ENCODE results near the gene PPP3CA. TPM values are rescaled to one million over a fixed set of nuclear protein-coding genes. Genes with fewer than 3 reads are reported as not detected.

Gene PPP3CA
- total and polyA plus RNA-seq, 4 donors, result 13.5 to 72.0 (median 30.7) TPM

- DNase-seq, result no peak
- 61 to 65% methylated on average over 4 of the region's 4 CpGs for WGBS, 2 donors
- no peak for TF ChIP-seq CTCF (IDR thresholded peaks at IDR 0.05; ENCODE audit: control extremely low read depth, extremely low read depth)
- peaks cover 0 to 5% (median 0%) of the 10 kb centered on the region in 5 donors for H3K4me1 ChIP-seq (ENCODE audit: control insufficient read depth in 5 of 5, insufficient read depth in 5 of 5, low read length in 5 of 5)
- no peak overlapping the region for H3K9ac ChIP-seq (ENCODE audit: insufficient read depth in 1 of 2, low read length in 2 of 2)
- H3K27ac ChIP-seq (ENCODE audit: low read depth in 1 of 2, low read length in 1 of 2), result no peak overlapping the region
- no peaks in the 10 kb centered on the region for H3K27me3 ChIP-seq (ENCODE audit: control insufficient read depth in 3 of 3, insufficient read depth in 3 of 3, low read length in 2 of 3)
- H3K36me3 ChIP-seq (ENCODE audit: control insufficient read depth in 4 of 4, insufficient read depth in 4 of 4, low read length in 4 of 4), result no peaks in the 10 kb centered on the region
- H3K9me3 ChIP-seq (ENCODE audit: control insufficient read depth in 4 of 4, insufficient read depth in 3 of 4, low read length in 3 of 4), result no peaks in the 10 kb centered on the region
- no peak for ATAC-seq (ENCODE audit: insufficient read depth, low FRiP score)
- H3K4me3 ChIP-seq, result no peak overlapping the region
These were observed 122.7 kb downstream of the PPP3CA start for GRCh38 chr4:101224358-101225218.

DNA sequence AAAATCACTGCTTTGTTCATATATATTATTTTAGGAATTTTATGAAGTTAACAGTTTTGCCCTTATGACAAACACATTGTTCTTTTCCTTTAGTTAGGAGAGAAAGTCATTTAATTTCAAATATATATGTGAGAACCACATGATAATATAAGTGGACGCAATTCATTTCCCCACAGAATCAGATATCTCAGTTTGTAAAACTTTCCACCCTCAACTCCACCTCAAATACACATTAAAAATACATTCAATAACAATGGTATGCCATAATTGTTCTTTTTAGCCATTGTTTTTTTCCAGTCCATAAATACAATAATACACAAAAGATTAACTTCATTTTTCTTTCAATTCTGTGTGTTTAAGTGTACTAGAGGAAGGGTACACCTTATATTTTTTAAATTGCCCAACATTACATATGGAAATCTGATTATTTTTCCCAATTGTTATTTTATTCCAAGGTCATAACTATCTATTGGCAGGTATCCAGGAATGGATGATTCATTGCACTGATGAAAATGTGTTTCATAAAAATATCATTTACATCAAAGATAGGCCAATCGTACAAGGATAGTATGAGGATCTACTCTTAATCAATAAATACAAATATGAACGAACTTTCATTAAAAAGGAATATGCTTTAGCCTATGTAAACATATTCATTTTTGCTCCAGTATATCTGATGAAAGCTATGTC is 125.0 kb downstream of the PPP3CA start:
- Histone ChIP-seq H3K4me1 (ENCODE audit: control insufficient read depth in 5 of 5, insufficient read depth in 5 of 5, low read length in 5 of 5) (peaks cover 0 to 11% (median 0%) of the 10 kb centered on the region in 5 donors), H3K9me3 (ENCODE audit: control insufficient read depth in 4 of 4, insufficient read depth in 3 of 4, low read length in 3 of 4) (no peaks in the 10 kb centered on the region), H3K9ac (ENCODE audit: insufficient read depth in 1 of 2, low read length in 2 of 2) (no peak overlapping the region), H3K36me3 (ENCODE audit: control insufficient read depth in 4 of 4, insufficient read depth in 4 of 4, low read length in 4 of 4) (no peaks in the 10 kb centered on the region), H3K4me3 (no peak overlapping the region), H3K27me3 (ENCODE audit: control insufficient read depth in 3 of 3, insufficient read depth in 3 of 3, low read length in 2 of 3) (no peaks in the 10 kb centered on the region), H3K27ac (ENCODE audit: low read depth in 1 of 2, low read length in 1 of 2) (no peak overlapping the region)
- DNase-seq (no peak), ATAC-seq (ENCODE audit: insufficient read depth, low FRiP score) (no peak)
- 61 to 83% methylated on average over 3 of the region's 3 CpGs for WGBS, 2 donors
- no peak for TF ChIP-seq CTCF (IDR thresholded peaks at IDR 0.05; ENCODE audit: control extremely low read depth, extremely low read depth)

DNA sequence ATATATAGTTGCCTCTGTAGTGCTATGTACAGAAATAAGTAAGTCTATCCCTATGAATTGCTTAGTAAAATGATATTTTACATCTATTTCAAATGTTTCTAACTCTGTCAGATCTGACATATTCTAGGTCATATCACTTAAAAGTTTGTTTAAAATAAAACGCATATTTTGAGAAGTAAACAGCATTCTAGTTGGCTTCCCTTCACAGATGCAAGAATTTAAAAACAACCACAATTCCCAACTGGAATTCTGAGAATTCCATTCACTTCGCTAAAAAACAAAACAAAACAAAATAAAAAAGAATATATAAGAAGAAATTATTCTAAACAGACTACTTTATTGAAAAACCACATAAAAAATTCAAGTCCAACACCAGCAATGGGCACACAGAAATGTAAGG is 126.0 kb downstream of the PPP3CA start:
- Histone ChIP-seq H3K9me3 (ENCODE audit: control insufficient read depth in 4 of 4, insufficient read depth in 3 of 4, low read length in 3 of 4) (no peaks in the 10 kb centered on the region), H3K4me1 (ENCODE audit: control insufficient read depth in 5 of 5, insufficient read depth in 5 of 5, low read length in 5 of 5) (peaks cover 0 to 10% (median 0%) of the 10 kb centered on the region in 5 donors), H3K27ac (ENCODE audit: low read depth in 1 of 2, low read length in 1 of 2) (no peak overlapping the region), H3K4me3 (no peak overlapping the region), H3K36me3 (ENCODE audit: control insufficient read depth in 4 of 4, insufficient read depth in 4 of 4, low read length in 4 of 4) (no peaks in the 10 kb centered on the region), H3K27me3 (ENCODE audit: control insufficient read depth in 3 of 3, insufficient read depth in 3 of 3, low read length in 2 of 3) (no peaks in the 10 kb centered on the region), H3K9ac (ENCODE audit: insufficient read depth in 1 of 2, low read length in 2 of 2) (no peak overlapping the region)
- 73 to 80% methylated on average over 2 of the region's 2 CpGs for WGBS, 2 donors
- no peak for TF ChIP-seq CTCF (IDR thresholded peaks at IDR 0.05; ENCODE audit: control extremely low read depth, extremely low read depth)
- DNase-seq (no peak), ATAC-seq (ENCODE audit: insufficient read depth, low FRiP score) (no peak)
